HL-60 (cell line): ENCODE results near the gene NSMF.

Experiments
- DNase-seq, 2 experiments: peaks; one replicate each; pipeline ENCODE4 v3.0.0-alpha.2; 2010 to 2020; ENCODE audit warnings: low read depth in 1 of 2, low spot score in 1 of 2
- H3K27ac ChIP-seq: fragments of 250-450 bp; sonication (Bioruptor Pico); replicated peaks from 2 replicates; pipeline ENCODE4 v1.5.1; 2020; ENCODE audit warnings: mild to moderate bottlenecking, moderate library complexity
- H3K27me3 ChIP-seq: fragments of 250-450 bp; sonication (Bioruptor Pico); 2 replicates; pipeline ENCODE4 v1.5.1; 2021; ENCODE audit warnings: mild to moderate bottlenecking, moderate library complexity; ENCODE audit not compliant: insufficient read depth, poor library complexity, severe bottlenecking
- H3K4me3 ChIP-seq: replicated peaks from 2 replicates; pipeline ENCODE4 v1.5.1; 2011; ENCODE audit warnings: mild to moderate bottlenecking, control low read depth, low read length; ENCODE audit not compliant: insufficient read depth
- CTCF ChIP-seq: IDR thresholded peaks from one replicate; pipeline ENCODE4 v1.5.1; 2011; ENCODE audit warnings: low read length, control low read depth, inconsistent platforms; ENCODE audit not compliant: insufficient read depth
- GABPA ChIP-seq: IDR thresholded peaks from 2 replicates; pipeline ENCODE4 v1.6.1; 2012; ENCODE audit warnings: low read depth
- POLR2AphosphoS5 ChIP-seq: IDR thresholded peaks from 2 replicates; pipeline ENCODE4 v1.6.1; 2012; ENCODE audit warnings: low read depth
- REST ChIP-seq: IDR thresholded peaks from 2 replicates; pipeline ENCODE4 v1.6.1; 2012; ENCODE audit warnings: low read depth; ENCODE audit not compliant: insufficient replicate concordance
- SPI1 ChIP-seq: IDR thresholded peaks from 2 replicates; pipeline ENCODE4 v1.6.1; 2012; ENCODE audit warnings: low read depth, mild to moderate bottlenecking, borderline replicate concordance

NSMF gene

GRCh38 chr9:137435980-137436760, 23.0 kb downstream of the NSMF start:
- TF ChIP-seq SPI1 (no peak), GABPA (no peak), CTCF (no peak), REST (no peak), POLR2AphosphoS5 (no peak)
- Histone ChIP-seq H3K27me3 (no peaks in the 10 kb centered on the region), H3K4me3 (no peak overlapping the region), H3K27ac (no peak overlapping the region)
- no peak for DNase-seq

DNA sequence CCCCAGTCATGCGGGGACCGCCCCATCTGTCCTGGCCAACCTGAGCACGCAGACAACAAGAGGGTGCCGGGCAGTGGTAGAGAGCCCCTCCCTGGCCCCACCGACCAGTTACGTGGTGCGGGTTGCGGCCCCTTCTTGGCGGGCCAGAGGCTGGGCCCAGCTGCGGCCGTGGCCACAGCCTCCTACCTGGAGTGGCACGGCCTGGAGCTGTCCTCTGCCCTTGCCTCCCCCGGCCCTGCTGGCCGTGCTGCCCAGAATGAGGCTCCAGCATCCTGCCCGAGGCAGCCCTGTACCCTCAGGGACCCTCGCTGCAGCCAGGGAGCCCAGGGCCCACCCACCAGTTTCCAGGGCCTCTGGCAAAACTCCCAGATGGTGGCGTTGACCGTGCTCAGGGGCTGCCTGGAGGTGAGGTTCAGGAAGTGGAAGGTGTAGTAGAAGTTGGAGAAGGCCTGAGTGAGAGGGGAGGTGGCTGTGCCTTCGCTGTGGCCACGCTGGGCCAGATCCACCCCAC, 23.7 kb downstream of the NSMF start:
- Histone ChIP-seq H3K4me3 (no peak overlapping the region), H3K27ac (no peak overlapping the region), H3K27me3 (no peaks in the 10 kb centered on the region)
- no peak for DNase-seq
- TF ChIP-seq REST (no peak), SPI1 (no peak), GABPA (no peak), POLR2AphosphoS5 (no peak), CTCF (no peak)

GRCh38 chr9:137434498-137435380, 24.4 kb downstream of the NSMF start:
- no peak for DNase-seq
- Histone ChIP-seq H3K4me3 (no peak overlapping the region), H3K27me3 (no peaks in the 10 kb centered on the region), H3K27ac (no peak overlapping the region)
- TF ChIP-seq CTCF = no peak
- TF ChIP-seq REST = no peak
- TF ChIP-seq POLR2AphosphoS5 = no peak
- no peak for TF ChIP-seq GABPA
- no peak for TF ChIP-seq SPI1
